ENCODE measurements around the gene SEMA3D. TPM values are rescaled to one million over a fixed set of nuclear protein-coding genes. Genes with fewer than 3 reads are reported as not detected.

The SEMA3D gene
- total RNA-seq, 1 experiment from 2014 or later = 5.5 TPM

DNA sequence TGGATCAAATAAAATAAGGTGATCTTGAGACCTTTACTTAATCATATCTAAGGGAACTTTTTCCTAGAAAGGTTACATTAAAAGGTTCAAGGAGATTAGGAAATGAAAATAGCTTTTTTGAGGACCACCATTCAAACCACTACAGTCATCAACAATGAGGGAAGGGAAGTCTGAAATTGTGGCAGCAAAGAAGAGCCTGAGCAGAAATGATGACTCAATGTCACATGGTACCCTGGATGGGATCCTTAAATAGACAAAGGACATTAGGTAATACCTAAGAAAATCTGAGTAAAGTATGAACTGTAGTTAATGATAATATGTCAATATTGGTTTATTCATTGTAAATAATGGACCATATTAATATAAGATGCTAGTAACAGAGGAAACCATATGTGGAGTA is 236.0 kb downstream of the SEMA3D start:
- no peak for DNase-seq
- no peaks in the 10 kb centered on the region for H3K27me3 ChIP-seq
- no peaks in the 10 kb centered on the region for H3K36me3 ChIP-seq
- peaks cover 18% of the 10 kb centered on the region for H3K4me1 ChIP-seq
- H3K27ac ChIP-seq = no peak overlapping the region
- H3K9me3 ChIP-seq (replicated peaks) = peaks cover 8% of the 10 kb centered on the region; the same call in 1 of the 2 replicates
- no peak overlapping the region for H3K4me3 ChIP-seq

DNA sequence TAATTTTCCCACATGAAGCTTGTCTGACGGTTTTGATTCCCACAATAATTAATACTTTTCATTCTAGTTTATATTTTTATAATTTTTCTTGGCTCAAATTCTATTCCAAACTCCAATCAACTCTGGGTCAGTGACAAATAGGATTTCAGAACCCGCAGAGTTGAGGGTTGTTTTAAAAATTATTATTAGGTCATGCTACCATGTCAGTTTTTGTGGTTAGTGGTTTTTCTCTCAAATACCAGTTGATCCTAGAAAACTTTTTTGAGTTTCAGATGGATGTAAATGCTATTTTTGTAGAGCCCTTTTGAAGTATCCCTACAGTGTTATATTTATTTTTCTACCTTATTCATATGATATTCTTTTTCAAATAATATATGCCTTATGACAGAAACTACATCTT is 237.4 kb downstream of the SEMA3D start:
- peak in 1 of 2 experiments; percentile 14 for DNase-seq

DNA sequence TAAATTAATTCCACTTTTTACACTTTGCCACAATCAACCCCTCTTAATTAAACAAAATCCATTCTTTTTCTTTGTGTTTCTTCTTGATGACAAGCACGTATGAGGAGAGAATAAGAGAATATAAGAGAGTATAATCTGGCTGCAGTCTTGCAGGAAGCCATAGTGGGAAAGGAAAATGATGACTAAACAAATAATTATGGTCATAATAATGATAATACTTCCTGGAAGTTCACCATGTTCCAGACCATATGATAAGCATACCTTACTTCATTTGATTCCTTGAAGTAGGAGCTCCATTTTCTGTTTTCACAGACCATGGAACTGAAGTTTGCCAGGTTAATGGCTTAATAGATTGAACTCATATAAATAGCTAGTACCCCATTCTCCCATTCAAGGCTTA is 237.8 kb downstream of the SEMA3D start:
- no peaks in the 10 kb centered on the region for H3K36me3 ChIP-seq
- no peaks in the 10 kb centered on the region for H3K27me3 ChIP-seq
- H3K4me1 ChIP-seq = peaks cover 18% of the 10 kb centered on the region
- no peaks in the 10 kb centered on the region for H3K9me3 ChIP-seq (replicated peaks)
- no peak for DNase-seq
- no peak overlapping the region for H3K4me3 ChIP-seq
- no peak overlapping the region for H3K27ac ChIP-seq

More for the DNA sequence above, 237.4 kb downstream of the SEMA3D start:
- Histone ChIP-seq H3K4me3 (no peak overlapping the region), H3K27ac (no peak overlapping the region), H3K4me1 (peaks cover 18% of the 10 kb centered on the region), H3K27me3 (no peaks in the 10 kb centered on the region), H3K9me3 (replicated peaks) (no peaks in the 10 kb centered on the region), H3K36me3 (no peaks in the 10 kb centered on the region)

DNA sequence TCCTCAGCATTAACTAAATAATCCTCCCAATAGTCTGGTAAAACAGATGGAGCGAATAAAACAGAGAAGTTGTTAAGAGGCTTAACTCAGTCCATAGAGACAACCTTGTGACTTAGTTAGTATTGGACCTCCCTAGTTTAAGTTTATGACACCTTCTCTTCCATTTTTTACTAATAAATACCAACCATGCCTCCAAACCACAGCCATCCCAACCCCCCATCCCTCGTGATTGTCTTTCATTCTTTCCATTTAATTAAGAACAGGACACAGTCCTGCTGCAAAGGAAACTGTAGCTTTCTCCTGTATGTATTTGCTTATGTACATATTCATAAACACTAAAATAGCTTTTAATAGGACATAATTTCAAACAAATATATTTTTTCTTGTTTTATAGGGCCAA is 238.2 kb downstream of the SEMA3D start:
- DNase-seq = no peak
- H3K36me3 ChIP-seq = no peaks in the 10 kb centered on the region
- no peak overlapping the region for H3K4me3 ChIP-seq
- no peak overlapping the region for H3K27ac ChIP-seq
- no peaks in the 10 kb centered on the region for H3K27me3 ChIP-seq
- H3K9me3 ChIP-seq (replicated peaks) = no peaks in the 10 kb centered on the region
- H3K4me1 ChIP-seq = peaks cover 16% of the 10 kb centered on the region

DNA sequence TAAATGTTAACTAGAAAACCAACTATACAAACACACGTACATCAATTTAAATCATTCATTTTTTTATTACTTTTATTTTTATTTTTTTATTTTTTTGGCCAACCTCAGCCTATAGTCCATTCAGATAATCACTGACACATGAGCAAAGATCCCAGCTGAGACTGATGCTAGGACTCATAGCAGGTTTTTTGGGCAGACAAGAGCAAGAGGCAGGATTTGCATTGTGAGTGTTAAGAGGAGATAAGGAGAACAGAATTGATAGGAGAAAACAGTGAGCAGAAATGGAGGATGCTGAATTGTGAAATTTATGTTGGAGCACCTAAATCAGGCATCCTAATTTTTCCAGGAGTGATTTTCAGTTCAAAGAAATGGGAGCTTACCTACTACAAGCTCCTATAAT is 240.3 kb downstream of the SEMA3D start:
- Histone ChIP-seq H3K27me3 (no peaks in the 10 kb centered on the region), H3K4me3 (no peak overlapping the region), H3K4me1 (peaks cover 19% of the 10 kb centered on the region), H3K36me3 (no peaks in the 10 kb centered on the region), H3K9me3 (replicated peaks) (no peaks in the 10 kb centered on the region), H3K27ac (no peak overlapping the region)
- no peak for DNase-seq

Data from SJCRH30 (cell line).